ENCODE measurements around the gene CDC45.
"Not testable (repeated sequence)": the region's sequence is repeated elsewhere in the genome, so short reads cannot be mapped to it uniquely, and the experiment has no call there.

CDC45 gene

GRCh38 chr22:19536564-19536963 lies 56.8 kb downstream of the CDC45 start:
- no peak for DNase-seq

- DNase-seq = no peak
Measured at GRCh38 chr22:19537941-19538488, 58.3 kb downstream of the CDC45 start.

GRCh38 chr22:19540394-19540793 lies 60.7 kb downstream of the CDC45 start:
- no peak for DNase-seq

DNA sequence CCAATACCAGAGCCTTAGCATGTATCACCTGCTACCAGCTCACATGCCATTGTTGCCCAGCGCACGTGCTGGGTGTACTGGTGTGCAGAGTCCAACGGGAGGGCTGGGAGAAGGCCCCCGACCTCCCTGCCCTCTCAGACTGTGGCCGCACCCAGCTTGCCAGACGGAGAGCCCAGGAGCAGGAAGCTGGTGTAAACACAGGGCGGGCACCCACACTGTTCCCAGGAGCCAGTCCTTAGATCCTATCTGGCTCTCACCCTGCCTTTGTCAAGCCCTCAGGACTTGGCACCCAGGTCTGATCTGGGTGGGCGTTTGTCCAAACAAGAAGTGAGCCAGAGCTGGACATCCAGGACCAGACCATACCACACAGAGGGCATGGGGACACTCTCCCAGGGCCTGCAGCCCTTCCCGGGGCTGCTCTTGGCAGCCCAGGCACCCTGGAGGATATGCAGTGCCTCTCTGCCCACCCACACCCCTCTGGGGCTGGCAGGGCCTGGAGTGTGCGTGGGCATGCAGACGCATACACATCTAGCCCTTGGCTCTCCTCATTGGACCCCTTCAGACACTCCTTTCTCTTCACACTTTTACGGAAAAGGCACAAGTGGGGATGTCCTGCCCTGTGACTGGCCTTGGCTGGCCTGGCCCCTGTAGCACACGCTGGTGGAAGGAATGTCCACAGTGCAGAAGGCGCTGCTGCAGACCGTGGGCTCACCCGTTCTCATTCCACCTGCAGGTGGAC lies 64.4 kb downstream of the CDC45 start:
- DNase-seq = no peak

DNA sequence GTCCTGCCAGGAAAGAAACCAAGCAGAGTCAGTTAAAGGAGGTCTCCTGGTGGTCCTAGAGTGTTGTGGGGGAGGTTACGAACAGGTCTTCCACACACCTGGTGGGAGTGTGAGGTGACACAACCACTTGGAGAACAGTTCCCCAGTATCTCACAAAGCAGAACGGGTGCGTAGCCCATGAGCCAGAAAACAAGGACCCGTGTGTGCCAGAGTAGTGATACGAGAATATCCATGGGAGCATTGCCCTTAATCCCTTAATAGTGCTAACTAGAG lies 66.2 kb downstream of the CDC45 start:
- no peak for DNase-seq

DNA sequence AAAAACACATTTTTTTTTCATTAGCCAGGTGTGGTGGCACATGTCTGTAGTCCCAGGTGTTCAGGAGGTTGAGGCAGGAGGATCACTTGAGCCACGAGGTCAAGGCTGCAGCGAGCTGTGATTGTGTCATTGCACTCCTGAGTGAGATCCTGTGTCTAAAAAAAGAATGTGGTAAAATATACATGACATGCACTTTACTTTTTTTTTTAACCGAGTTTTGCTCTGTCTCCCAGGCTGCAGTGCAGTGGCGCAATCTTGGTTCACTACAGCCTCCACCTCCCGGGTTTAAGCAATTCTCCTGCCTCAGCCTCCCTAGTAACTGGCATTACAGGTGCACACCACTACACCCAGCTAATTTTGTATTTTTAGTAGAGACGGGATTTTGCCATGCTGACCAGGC lies 67.0 kb downstream of the CDC45 start:
- DNase-seq = no peak

- DNase-seq = no peak
Measured at GRCh38 chr22:19547620-19548019, 67.9 kb downstream of the CDC45 start.

GRCh38 chr22:19548427-19548826 lies 68.7 kb downstream of the CDC45 start:
- not testable (repeated sequence) for DNase-seq

- DNase-seq = no peak
Measured at GRCh38 chr22:19548964-19549363, 69.2 kb downstream of the CDC45 start.

DNA sequence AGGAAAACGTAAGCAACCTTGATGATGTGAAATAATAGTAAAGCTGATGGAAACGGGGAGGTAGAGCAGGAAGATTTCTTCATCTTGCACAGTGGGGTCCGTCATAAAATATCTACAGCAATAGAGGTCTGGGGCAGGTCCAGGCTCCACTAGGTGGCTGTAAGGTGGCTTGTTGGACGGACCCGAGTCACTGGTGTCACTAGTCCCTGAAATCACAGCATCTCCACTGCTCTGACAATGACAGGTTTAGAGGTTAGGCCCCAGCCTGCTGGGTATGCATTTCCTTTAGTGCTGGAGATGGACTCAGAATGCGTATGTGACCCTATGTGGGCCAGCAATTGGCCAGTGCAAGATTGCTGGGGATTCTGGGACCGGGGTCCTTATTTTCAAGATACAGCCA lies 69.7 kb downstream of the CDC45 start:
- no peak for DNase-seq

GRCh38 chr22:19550382-19550781 lies 70.7 kb downstream of the CDC45 start:
- DNase-seq = no peak

DNA sequence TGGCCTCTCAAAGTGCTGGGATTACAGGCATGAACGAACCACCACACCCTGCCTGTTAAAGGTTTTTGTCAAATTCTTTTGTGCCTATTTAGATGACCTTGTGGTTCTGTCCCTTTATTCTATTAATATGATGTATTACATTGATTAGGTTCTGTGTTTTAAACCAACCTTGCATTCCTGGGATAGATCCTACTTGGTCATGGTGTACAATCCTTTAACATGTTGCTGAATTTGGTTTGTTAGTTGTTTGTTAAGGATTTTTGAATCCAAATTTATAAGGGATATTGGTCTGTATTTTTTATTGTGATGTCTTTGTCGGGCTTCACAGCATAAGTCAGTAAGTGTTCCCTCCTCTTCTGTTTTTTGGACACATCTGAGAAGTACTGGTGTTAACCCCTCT lies 73.5 kb downstream of the CDC45 start:
- DNase-seq = no peak

- no peak for DNase-seq
Measured at GRCh38 chr22:19554834-19555404, 75.2 kb downstream of the CDC45 start.

- DNase-seq = no peak
Measured at GRCh38 chr22:19555651-19556050, 75.9 kb downstream of the CDC45 start.

DNA sequence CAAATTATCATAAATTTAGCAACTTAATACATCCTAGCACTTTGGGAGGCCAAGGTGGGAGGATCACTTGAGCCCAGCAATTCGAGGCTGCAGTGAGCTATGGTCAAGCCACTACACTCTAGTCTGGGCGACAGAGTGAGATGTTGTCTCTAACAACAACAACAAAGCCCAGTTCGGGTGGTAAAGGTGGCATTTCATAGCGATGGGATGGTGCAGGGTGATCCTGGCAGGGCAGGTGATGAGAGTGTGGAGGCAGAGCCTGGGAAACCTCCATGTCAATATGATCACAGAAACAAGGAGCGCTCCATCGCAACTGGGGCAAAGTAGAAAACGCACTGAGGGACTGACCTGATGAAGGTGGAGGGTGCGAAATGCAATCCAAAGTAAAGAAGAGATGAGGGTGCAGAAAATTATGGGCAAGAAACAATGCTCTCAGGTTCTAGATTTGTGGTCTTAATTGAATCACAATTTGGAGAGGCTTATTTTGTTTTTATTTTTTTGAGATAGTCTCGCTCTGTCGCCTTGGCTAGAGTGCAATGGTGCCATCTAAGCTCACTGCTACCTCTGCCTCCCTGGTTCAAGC lies 77.3 kb downstream of the CDC45 start:
- no peak for DNase-seq

GRCh38 chr22:19559324-19559811 lies 79.6 kb downstream of the CDC45 start:
- DNase-seq = no peak

- no peak for DNase-seq
Measured at GRCh38 chr22:19559956-19560355, 80.2 kb downstream of the CDC45 start.

DNA sequence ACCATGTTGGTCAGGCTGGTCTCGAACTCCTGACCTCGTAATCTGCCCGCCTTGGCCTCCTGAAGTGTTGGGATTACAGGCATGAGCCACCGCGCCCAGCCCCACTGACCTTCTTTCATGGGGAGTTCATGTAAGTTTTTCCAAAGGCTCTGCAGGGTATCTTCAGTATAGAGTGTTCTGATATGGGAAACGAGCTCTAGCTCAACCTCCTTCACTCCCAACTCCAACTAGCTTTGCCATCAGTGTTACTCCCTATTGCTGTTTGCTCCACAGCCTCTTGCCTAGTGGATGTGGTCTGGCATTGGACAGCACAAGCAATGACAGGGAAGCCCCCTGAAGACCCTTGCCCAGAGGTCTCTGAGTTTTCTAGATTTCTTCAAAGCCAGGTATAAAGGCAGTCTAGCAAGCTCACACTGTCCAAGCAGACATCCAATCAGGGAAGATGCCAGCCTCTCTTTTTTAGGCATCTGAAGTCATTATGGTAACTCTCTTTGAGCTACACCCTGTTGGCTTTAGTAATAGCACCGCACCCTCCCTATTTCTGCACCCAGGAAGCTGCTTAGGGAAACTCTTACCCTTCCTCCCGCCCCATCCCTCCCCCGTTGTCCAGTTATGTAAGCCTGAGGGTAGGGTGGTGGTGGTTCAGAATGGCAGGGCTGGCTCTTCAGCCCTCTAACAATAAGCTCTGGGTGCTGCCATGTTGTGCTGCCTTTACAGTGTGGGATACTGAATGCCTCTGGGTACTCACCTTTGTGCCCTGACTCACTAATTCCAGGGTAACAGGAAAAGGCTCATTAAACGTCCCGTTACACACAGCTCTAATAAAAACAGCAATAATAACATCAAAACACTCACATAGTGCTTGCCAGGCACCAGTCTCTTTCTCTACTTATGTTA lies 85.9 kb downstream of the CDC45 start:
- DNase-seq = peak; percentile 32

- DNase-seq = no peak
Measured at GRCh38 chr22:19566279-19567156, 86.8 kb downstream of the CDC45 start.

GRCh38 chr22:19567157-19568009 lies 87.7 kb downstream of the CDC45 start:
- DNase-seq = no peak

All from kidney glomerular epithelial cell (primary cell).